Neural cell (in vitro differentiated cells): ENCODE measurements around the gene EEF1AKMT4. TPM values are rescaled to one million over a fixed set of nuclear protein-coding genes. Genes with fewer than 3 reads are reported as not detected.

Experiments used
- H2AFZ ChIP-seq: fragments of 200-600, 300-800 bp; sonication (generic), shearing (Covaris generic); 2 replicates; pipeline ENCODE4 v1.6.0; 2014; ENCODE audit warnings: low read depth, mild to moderate bottlenecking, antibody characterized with exemption, low read length, moderate library complexity
- H3F3A ChIP-seq: fragments of 200-600 bp; shearing (Covaris generic); 2 replicates; pipeline ENCODE4 v1.6.1; 2016; ENCODE audit warnings: mild to moderate bottlenecking, moderate library complexity, mixed read lengths, antibody characterized with exemption, low read length; ENCODE audit not compliant: insufficient read depth, poor library complexity, severe bottlenecking
- H3K27ac ChIP-seq: fragments of 200-600, 300-800 bp; sonication (generic), shearing (Covaris generic); 2 replicates; pipeline ENCODE4 v1.5.1; 2014; ENCODE audit warnings: mild to moderate bottlenecking, low read length, moderate library complexity
- H3K27me3 ChIP-seq: fragments of 300-800, 200-600 bp; sonication (generic), shearing (Covaris generic); 2 replicates; pipeline ENCODE4 v1.6.0; 2014; ENCODE audit warnings: mild to moderate bottlenecking, low read depth, low read length, moderate library complexity; ENCODE audit not compliant: insufficient read depth
- H3K36me3 ChIP-seq: fragments of 300-800, 200-600 bp; sonication (generic), shearing (Covaris generic); 2 replicates; pipeline ENCODE4 v1.5.1; 2014; ENCODE audit warnings: mild to moderate bottlenecking, antibody characterized with exemption, low read length, moderate library complexity; ENCODE audit not compliant: insufficient read depth
- H3K4me2 ChIP-seq: fragments of 300-800, 200-600 bp; sonication (generic), shearing (Covaris generic); 2 replicates; pipeline ENCODE4 v1.6.0; 2014; ENCODE audit warnings: mild to moderate bottlenecking, low read length
- H3K4me3 ChIP-seq: fragments of 300-800, 200-600 bp; sonication (generic), shearing (Covaris generic); 2 replicates; pipeline ENCODE4 v1.5.1; 2014; ENCODE audit warnings: mild to moderate bottlenecking, low read length, moderate library complexity
- H3K79me2 ChIP-seq: fragments of 200-600 bp; shearing (Covaris generic); replicated peaks from 2 replicates; pipeline ENCODE4 v1.6.0; 2014; ENCODE audit warnings: mild to moderate bottlenecking, low read length, moderate library complexity; ENCODE audit not compliant: insufficient read depth
- H3K9ac ChIP-seq: fragments of 300-800, 200-600 bp; sonication (generic), shearing (Covaris generic); 2 replicates; pipeline ENCODE4 v1.6.1; 2016; ENCODE audit warnings: mild to moderate bottlenecking, low read length, mixed read lengths
- H3K9me2 ChIP-seq: fragments of 200-600 bp; shearing (Covaris generic); 2 replicates; pipeline ENCODE4 v1.6.1; 2016; ENCODE audit warnings: mild to moderate bottlenecking, low read length, mixed read lengths; ENCODE audit not compliant: insufficient read depth
- H3K9me3 ChIP-seq: fragments of 200-600, 300-800 bp; sonication (generic), shearing (Covaris generic); 2 replicates; pipeline ENCODE4 v1.6.1; 2016; ENCODE audit warnings: mild to moderate bottlenecking, mixed run types, low read length, moderate library complexity, mixed read lengths
- H4K20me1 ChIP-seq: fragments of 200-600 bp; shearing (Covaris generic); 2 replicates; pipeline ENCODE4 v1.6.1; 2016; ENCODE audit warnings: mild to moderate bottlenecking, mixed run types; ENCODE audit not compliant: insufficient read depth
- CTCF ChIP-seq: fragments of 450-650 bp; IDR thresholded peaks from 2 replicates; pipeline ENCODE4 v1.5.1; 2014; ENCODE audit warnings: antibody characterized with exemption, mild to moderate bottlenecking, moderate library complexity; ENCODE audit not compliant: poor library complexity, severe bottlenecking
- EP300 ChIP-seq: fragments of 450-650 bp; conservative IDR thresholded peaks from 2 replicates; pipeline ENCODE4 v1.6.1; 2014; ENCODE audit warnings: antibody characterized with exemption, mild to moderate bottlenecking, moderate library complexity; ENCODE audit not compliant: poor library complexity, severe bottlenecking
- EZH2 ChIP-seq: fragments of 200-600, 300-800 bp; shearing (Covaris generic), sonication (generic); IDR thresholded peaks from 2 replicates; pipeline ENCODE4 v1.6.1; 2014; ENCODE audit warnings: antibody characterized with exemption, low read length, borderline replicate concordance, mild to moderate bottlenecking; ENCODE audit not compliant: insufficient read depth, poor library complexity, severe bottlenecking
- MXI1 ChIP-seq: fragments of 450-650 bp; conservative IDR thresholded peaks from 2 replicates; pipeline ENCODE4 v1.6.1; 2014; ENCODE audit warnings: antibody characterized with exemption, mild to moderate bottlenecking; ENCODE audit not compliant: poor library complexity, severe bottlenecking
- POLR2AphosphoS5 ChIP-seq: IDR thresholded peaks from 2 replicates; pipeline ENCODE4 v1.6.1; 2012
- RAD21 ChIP-seq: fragments of 450-650 bp; conservative IDR thresholded peaks from 2 replicates; pipeline ENCODE4 v1.6.1; 2014; ENCODE audit warnings: antibody characterized with exemption, mild to moderate bottlenecking, moderate library complexity
- REST ChIP-seq: IDR thresholded peaks from 2 replicates; pipeline ENCODE4 v1.6.1; 2012; ENCODE audit warnings: borderline replicate concordance
- SMC3 ChIP-seq: fragments of 450-650 bp; conservative IDR thresholded peaks from 2 replicates; pipeline ENCODE4 v1.6.1; 2014; ENCODE audit warnings: antibody characterized with exemption, mild to moderate bottlenecking, moderate library complexity; ENCODE audit not compliant: poor library complexity
- TAF1 ChIP-seq: IDR thresholded peaks from 2 replicates; pipeline ENCODE4 v1.6.1; 2012; ENCODE audit warnings: low read depth
- polyA plus RNA-seq: library from polyadenylated mRNA; depleted of rRNA; stranded (reverse); fragments of >200 nt; gene quantifications from 2 replicates; pipeline ENCODE4 v1.2.3, GENCODE V29; 2014

The EEF1AKMT4 gene
- polyA plus RNA-seq, 1 donor from 2014 or later = 1.6 TPM

GRCh38 chr3:184296616-184297015, 47.1 kb downstream of the EEF1AKMT4 start:
- H3K79me2 ChIP-seq = peaks cover 21% of the 10 kb centered on the region
- no peaks in the 10 kb centered on the region for H3K36me3 ChIP-seq
- no peak overlapping the region for H3K27ac ChIP-seq
- H3F3A ChIP-seq = no peaks in the 10 kb centered on the region
- no peak overlapping the region for H3K4me3 ChIP-seq
- H3K9me3 ChIP-seq = no peaks in the 10 kb centered on the region
- TF ChIP-seq REST (no peak), POLR2AphosphoS5 (no peak), EZH2 (no peak), MXI1 (no peak), CTCF (no peak), EP300 (no peak), TAF1 (no peak), SMC3 (no peak), RAD21 (no peak)
- H4K20me1 ChIP-seq = no peaks in the 10 kb centered on the region
- H2AFZ ChIP-seq = no peak overlapping the region
- no peaks in the 10 kb centered on the region for H3K9me2 ChIP-seq
- H3K9ac ChIP-seq = no peak overlapping the region
- no peaks in the 10 kb centered on the region for H3K27me3 ChIP-seq
- H3K4me2 ChIP-seq = no peak overlapping the region

GRCh38 chr3:184298759-184299487, 49.5 kb downstream of the EEF1AKMT4 start, which contains the start of gene PSMD2:
Gene PSMD2 (plus strand): TSS chr3:184299241. CDS start chr3:184299267, 26 bp downstream.
- Histone ChIP-seq H3K27ac (peak within 1 kb of the TSS; percentile 84), H3K36me3 (no peaks in the 10 kb centered on the region)
- TF ChIP-seq RAD21 (peak; percentile 34), POLR2AphosphoS5 (peak; percentile 96), EZH2 (no peak), CTCF (no peak), REST (no peak), SMC3 (peak; percentile 28), TAF1 (no peak), EP300 (peak; percentile 32), MXI1 (peak; percentile 78)

More at GRCh38 chr3:184298759-184299487, 49.5 kb downstream of the EEF1AKMT4 start, which contains the start of gene PSMD2:
- Histone ChIP-seq H3F3A (no peaks in the 10 kb centered on the region), H3K9me2 (no peaks in the 10 kb centered on the region), H3K4me2 (peak within 1 kb of the TSS; percentile 65), H4K20me1 (no peaks in the 10 kb centered on the region), H3K79me2 (peaks cover 21% of the 10 kb centered on the region), H3K9ac (peak within 1 kb of the TSS; percentile 92), H3K27me3 (no peaks in the 10 kb centered on the region), H3K9me3 (no peaks in the 10 kb centered on the region), H2AFZ (peak within 1 kb of the TSS; percentile 80), H3K4me3 (peak within 1 kb of the TSS; percentile 96)
